SK-N-SH (cell line): ENCODE data around the gene TOMM20. TPM values are rescaled to one million over a fixed set of nuclear protein-coding genes. Genes with fewer than 3 reads are reported as not detected.

Source experiments
- CTCF ChIA-PET: fragments of 300-600, 350-600 bp; formaldehyde crosslinking; extraction: SDS; loops from one replicate; lab custom pipeline; 2021; lab: Yijun Ruan, JAX
- POLR2A ChIA-PET: fragments of 350-600 bp; sonication (Branson Sonifier 250); formaldehyde crosslinking; extraction: SDS; loops from one replicate; lab custom pipeline; 2020; ENCODE audit warnings: antibody characterized with exemption, inconsistent platforms; lab: Yijun Ruan, JAX
- DNase-seq: peaks from one replicate; pipeline ENCODE4 v3.0.0; 2012
- H2AFZ ChIP-seq: fragments of 200-600 bp; sonication (generic); 2 replicates; pipeline ENCODE4 v1.8.1; 2016; ENCODE audit warnings: antibody characterized with exemption, mild to moderate bottlenecking, low read depth
- H3F3A ChIP-seq: fragments of 200-600 bp; sonication (generic); replicated peaks from 2 replicates; pipeline ENCODE3; 2016; ENCODE audit warnings: antibody characterized with exemption, mild to moderate bottlenecking; ENCODE audit not compliant: insufficient read depth
- H3K27ac ChIP-seq, 2 experiments: fragments of 200-500 bp in 1 of 2; fragments of 200-600 bp in 1 of 2; sonication (Bioruptor generic) in 1 of 2; sonication (generic), shearing (Covaris generic) in 1 of 2; 2 replicates each; pipeline versions ENCODE4 v1.5.1 to v1.6.1; 2014 to 2016; ENCODE audit warnings: low read depth in 2 of 2, inconsistent platforms in 1 of 2, low read length in 1 of 2, mild to moderate bottlenecking in 1 of 2, mixed read lengths in 1 of 2
- H3K27me3 ChIP-seq: fragments of 200-600 bp; sonication (generic), shearing (Covaris generic); 2 replicates; pipeline ENCODE4 v1.6.1; 2016; ENCODE audit warnings: mixed run types; ENCODE audit not compliant: insufficient read depth
- H3K36me3 ChIP-seq, 2 experiments: fragments of 200-500 bp in 1 of 2; fragments of 200-600 bp in 1 of 2; sonication (Bioruptor generic) in 1 of 2; sonication (generic) in 1 of 2; replicated peaks in 1 of 2; 2 replicates each; pipeline versions ENCODE3 to v1.5.1; 2014 to 2016; ENCODE audit warnings: low read length in 1 of 2, mild to moderate bottlenecking in 1 of 2; ENCODE audit not compliant: insufficient read depth in 2 of 2, control insufficient read depth in 1 of 2
- H3K4me1 ChIP-seq, 2 experiments: fragments of 200-500 bp in 1 of 2; fragments of 200-600 bp in 1 of 2; sonication (Bioruptor generic) in 1 of 2; sonication (generic), shearing (Covaris generic) in 1 of 2; 2 replicates each; pipeline versions ENCODE4 v1.5.1 to v1.6.1; 2014 to 2016; ENCODE audit warnings: low read depth in 1 of 2, low read length in 1 of 2, mixed run types in 1 of 2; ENCODE audit not compliant: insufficient read depth in 2 of 2, control insufficient read depth in 1 of 2
- H3K4me2 ChIP-seq: fragments of 200-600 bp; sonication (generic), shearing (Covaris generic); 2 replicates; pipeline ENCODE4 v1.6.1; 2017; ENCODE audit warnings: mixed run types
- H3K4me3 ChIP-seq, 2 experiments: fragments of 200-500 bp in 1 of 2; fragments of 200-600 bp in 1 of 2; sonication (Bioruptor generic) in 1 of 2; sonication (generic), shearing (Covaris generic) in 1 of 2; 2 replicates each; pipeline versions ENCODE4 v1.5.1 to v1.8.1; 2014 to 2016; ENCODE audit warnings: low read depth in 2 of 2, inconsistent platforms in 1 of 2, low read length in 1 of 2, mild to moderate bottlenecking in 1 of 2, mixed read lengths in 1 of 2, moderate library complexity in 1 of 2
- H3K79me2 ChIP-seq: fragments of 200-600 bp; sonication (generic); 2 replicates; pipeline ENCODE4 v1.8.1; 2017; ENCODE audit warnings: mild to moderate bottlenecking; ENCODE audit not compliant: insufficient read depth
- H3K9ac ChIP-seq: fragments of 200-600 bp; sonication (generic); 2 replicates; pipeline ENCODE4 v1.6.1; 2017; ENCODE audit warnings: mixed run types
- H3K9me2 ChIP-seq: fragments of 200-600 bp; sonication (generic); 2 replicates; pipeline ENCODE4 v1.6.1; 2017; ENCODE audit warnings: mixed run types
- H3K9me3 ChIP-seq: fragments of 200-600 bp; sonication (generic); 2 replicates; pipeline ENCODE4 v1.6.1; 2017; ENCODE audit warnings: mixed run types, mild to moderate bottlenecking, moderate library complexity
- H4K20me1 ChIP-seq: fragments of 200-600 bp; sonication (generic); 2 replicates; pipeline ENCODE4 v1.6.1; 2017; ENCODE audit warnings: mild to moderate bottlenecking, mixed run types; ENCODE audit not compliant: insufficient read depth
- EZH2phosphoT487 ChIP-seq: fragments of 200-600 bp; sonication (generic); IDR thresholded peaks from 2 replicates; pipeline ENCODE4 v1.6.1; 2017; ENCODE audit warnings: low read depth, mixed run types, mild to moderate bottlenecking, antibody characterized with exemption, moderate library complexity, borderline replicate concordance
- FOSL2 ChIP-seq: IDR thresholded peaks from 2 replicates; pipeline ENCODE4 v1.4.0; 2012; ENCODE audit warnings: low read depth, mild to moderate bottlenecking, moderate library complexity, borderline replicate concordance
- FOXM1 ChIP-seq: IDR thresholded peaks from 2 replicates; pipeline ENCODE4 v1.4.0; 2012; ENCODE audit warnings: low read depth, mild to moderate bottlenecking
- NRF1 ChIP-seq: IDR thresholded peaks from 2 replicates; pipeline ENCODE4 v1.6.1; 2012; ENCODE audit warnings: low read depth, mild to moderate bottlenecking, low read length
- RXRA ChIP-seq: IDR thresholded peaks from 2 replicates; pipeline ENCODE4 v1.4.0; 2012; ENCODE audit warnings: low read depth, mild to moderate bottlenecking, borderline replicate concordance
- SMC3 ChIP-seq: IDR thresholded peaks from 2 replicates; pipeline ENCODE4 v1.6.1; 2012; ENCODE audit warnings: low read depth, low read length, improper control_type of control experiment
- YY1 ChIP-seq: IDR thresholded peaks from 2 replicates; pipeline ENCODE4 v1.4.0; 2012; ENCODE audit warnings: low read depth, mild to moderate bottlenecking
- WGBS: methylation state at CpG from one replicate; pipeline ENCODE4 v1.1.6; 2017; ENCODE audit warnings: low lambda C conversion rate; 5-methylcytosine and 5-hydroxymethylcytosine counted together
- polyA plus RNA-seq, 3 experiments: library from polyadenylated mRNA; depleted of rRNA; stranded (reverse); fragments of >200 nt; gene quantifications; 2 replicates each; pipeline ENCODE4 v1.2.3, GENCODE V29; 2012
- TF ChIP-seq, protein P1 (sequence below): fragments of 150-350 bp; IDR thresholded peaks from 2 replicates; pipeline ENCODE4 v1.6.1; 2016; ENCODE audit warnings: mild to moderate bottlenecking, low read depth, low read length
- TF ChIP-seq, protein P2 (sequence below): IDR thresholded peaks from 2 replicates; pipeline ENCODE4 v1.6.1; 2012; ENCODE audit warnings: mild to moderate bottlenecking, low read depth, low read length, moderate library complexity
- TF ChIP-seq, protein P3 (sequence below): IDR thresholded peaks from 2 replicates; pipeline ENCODE4 v1.4.0; 2012; ENCODE audit warnings: low read depth, borderline replicate concordance
- TF ChIP-seq, protein P4 (sequence below): IDR thresholded peaks from 2 replicates; pipeline ENCODE4 v1.4.0; 2012; ENCODE audit warnings: low read depth
- TF ChIP-seq, protein P5 (sequence below): fragments of 150-350 bp; IDR thresholded peaks from 2 replicates; pipeline ENCODE4 v1.6.1; 2017; ENCODE audit warnings: antibody characterized with exemption, low read length, low read depth, borderline replicate concordance
- TF ChIP-seq, protein P6 (sequence below): IDR thresholded peaks from 2 replicates; pipeline ENCODE4; 2012

TOMM20 gene
- polyA plus RNA-seq, 1 of the 3 experiments (the other 2 are of a cell fraction): 86.2 TPM

DNA sequence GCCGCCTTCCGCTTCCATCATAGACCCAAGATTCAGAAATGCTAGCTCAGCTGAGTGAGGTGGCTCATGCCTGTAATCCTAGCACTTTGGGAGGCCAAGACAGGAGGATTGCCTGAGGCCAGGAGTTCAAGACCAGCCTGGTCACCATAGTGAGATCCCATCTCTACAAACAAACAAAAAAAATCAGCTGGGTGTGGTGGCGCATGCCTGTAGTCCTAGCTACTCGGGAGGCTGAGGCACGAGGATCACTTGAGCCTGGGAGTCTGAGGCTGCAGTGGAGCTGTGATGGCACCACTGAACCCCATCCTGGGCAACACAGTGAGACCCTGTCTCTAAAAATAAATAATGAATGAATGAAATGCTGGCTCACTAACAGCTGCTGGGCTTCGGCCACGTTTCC lies 39.7 kb downstream of the TOMM20 start:
- Histone ChIP-seq H3K4me3 (no peak overlapping the region), H3K36me3 (no peaks in the 10 kb centered on the region), H3K9ac (no peak overlapping the region), H3K79me2 (no peaks in the 10 kb centered on the region), H3K27me3 (no peaks in the 10 kb centered on the region), H3K9me3 (no peaks in the 10 kb centered on the region), H2AFZ (no peak overlapping the region), H3F3A (no peaks in the 10 kb centered on the region), H4K20me1 (no peaks in the 10 kb centered on the region), H3K9me2 (no peaks in the 10 kb centered on the region), H3K4me2 (no peak overlapping the region), H3K4me1 (peaks cover 6 to 8% of the 10 kb centered on the region in 2 experiments; a peak in 1 of 4 replicates), H3K27ac (no peak overlapping the region)
- CTCF ChIA-PET: interaction anchor here (1.6 to 4.0 kb wide), 3 partner anchors 16 to 602 kb away, joined by 5 to 24 read pairs (median 10); no protein-coding TSS in a partner anchor
- DNase-seq: no peak
- WGBS: 92% methylated on average over 7 of the region's 7 CpGs
- no peak for TF ChIP-seq SMC3
- no peak for TF ChIP-seq EZH2phosphoT487
- no peak for TF ChIP-seq FOSL2
- TF ChIP-seq, protein P1, sequence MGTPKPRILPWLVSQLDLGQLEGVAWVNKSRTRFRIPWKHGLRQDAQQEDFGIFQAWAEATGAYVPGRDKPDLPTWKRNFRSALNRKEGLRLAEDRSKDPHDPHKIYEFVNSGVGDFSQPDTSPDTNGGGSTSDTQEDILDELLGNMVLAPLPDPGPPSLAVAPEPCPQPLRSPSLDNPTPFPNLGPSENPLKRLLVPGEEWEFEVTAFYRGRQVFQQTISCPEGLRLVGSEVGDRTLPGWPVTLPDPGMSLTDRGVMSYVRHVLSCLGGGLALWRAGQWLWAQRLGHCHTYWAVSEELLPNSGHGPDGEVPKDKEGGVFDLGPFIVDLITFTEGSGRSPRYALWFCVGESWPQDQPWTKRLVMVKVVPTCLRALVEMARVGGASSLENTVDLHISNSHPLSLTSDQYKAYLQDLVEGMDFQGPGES: no peak
- no peak for TF ChIP-seq YY1
- no peak for TF ChIP-seq NRF1
- TF ChIP-seq, protein P2, sequence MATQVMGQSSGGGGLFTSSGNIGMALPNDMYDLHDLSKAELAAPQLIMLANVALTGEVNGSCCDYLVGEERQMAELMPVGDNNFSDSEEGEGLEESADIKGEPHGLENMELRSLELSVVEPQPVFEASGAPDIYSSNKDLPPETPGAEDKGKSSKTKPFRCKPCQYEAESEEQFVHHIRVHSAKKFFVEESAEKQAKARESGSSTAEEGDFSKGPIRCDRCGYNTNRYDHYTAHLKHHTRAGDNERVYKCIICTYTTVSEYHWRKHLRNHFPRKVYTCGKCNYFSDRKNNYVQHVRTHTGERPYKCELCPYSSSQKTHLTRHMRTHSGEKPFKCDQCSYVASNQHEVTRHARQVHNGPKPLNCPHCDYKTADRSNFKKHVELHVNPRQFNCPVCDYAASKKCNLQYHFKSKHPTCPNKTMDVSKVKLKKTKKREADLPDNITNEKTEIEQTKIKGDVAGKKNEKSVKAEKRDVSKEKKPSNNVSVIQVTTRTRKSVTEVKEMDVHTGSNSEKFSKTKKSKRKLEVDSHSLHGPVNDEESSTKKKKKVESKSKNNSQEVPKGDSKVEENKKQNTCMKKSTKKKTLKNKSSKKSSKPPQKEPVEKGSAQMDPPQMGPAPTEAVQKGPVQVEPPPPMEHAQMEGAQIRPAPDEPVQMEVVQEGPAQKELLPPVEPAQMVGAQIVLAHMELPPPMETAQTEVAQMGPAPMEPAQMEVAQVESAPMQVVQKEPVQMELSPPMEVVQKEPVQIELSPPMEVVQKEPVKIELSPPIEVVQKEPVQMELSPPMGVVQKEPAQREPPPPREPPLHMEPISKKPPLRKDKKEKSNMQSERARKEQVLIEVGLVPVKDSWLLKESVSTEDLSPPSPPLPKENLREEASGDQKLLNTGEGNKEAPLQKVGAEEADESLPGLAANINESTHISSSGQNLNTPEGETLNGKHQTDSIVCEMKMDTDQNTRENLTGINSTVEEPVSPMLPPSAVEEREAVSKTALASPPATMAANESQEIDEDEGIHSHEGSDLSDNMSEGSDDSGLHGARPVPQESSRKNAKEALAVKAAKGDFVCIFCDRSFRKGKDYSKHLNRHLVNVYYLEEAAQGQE: no peak
- TF ChIP-seq, protein P3, sequence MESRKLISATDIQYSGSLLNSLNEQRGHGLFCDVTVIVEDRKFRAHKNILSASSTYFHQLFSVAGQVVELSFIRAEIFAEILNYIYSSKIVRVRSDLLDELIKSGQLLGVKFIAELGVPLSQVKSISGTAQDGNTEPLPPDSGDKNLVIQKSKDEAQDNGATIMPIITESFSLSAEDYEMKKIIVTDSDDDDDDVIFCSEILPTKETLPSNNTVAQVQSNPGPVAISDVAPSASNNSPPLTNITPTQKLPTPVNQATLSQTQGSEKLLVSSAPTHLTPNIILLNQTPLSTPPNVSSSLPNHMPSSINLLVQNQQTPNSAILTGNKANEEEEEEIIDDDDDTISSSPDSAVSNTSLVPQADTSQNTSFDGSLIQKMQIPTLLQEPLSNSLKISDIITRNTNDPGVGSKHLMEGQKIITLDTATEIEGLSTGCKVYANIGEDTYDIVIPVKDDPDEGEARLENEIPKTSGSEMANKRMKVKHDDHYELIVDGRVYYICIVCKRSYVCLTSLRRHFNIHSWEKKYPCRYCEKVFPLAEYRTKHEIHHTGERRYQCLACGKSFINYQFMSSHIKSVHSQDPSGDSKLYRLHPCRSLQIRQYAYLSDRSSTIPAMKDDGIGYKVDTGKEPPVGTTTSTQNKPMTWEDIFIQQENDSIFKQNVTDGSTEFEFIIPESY: no peak
- TF ChIP-seq, protein P4, sequence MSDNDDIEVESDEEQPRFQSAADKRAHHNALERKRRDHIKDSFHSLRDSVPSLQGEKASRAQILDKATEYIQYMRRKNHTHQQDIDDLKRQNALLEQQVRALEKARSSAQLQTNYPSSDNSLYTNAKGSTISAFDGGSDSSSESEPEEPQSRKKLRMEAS: no peak
- TF ChIP-seq, protein P5, sequence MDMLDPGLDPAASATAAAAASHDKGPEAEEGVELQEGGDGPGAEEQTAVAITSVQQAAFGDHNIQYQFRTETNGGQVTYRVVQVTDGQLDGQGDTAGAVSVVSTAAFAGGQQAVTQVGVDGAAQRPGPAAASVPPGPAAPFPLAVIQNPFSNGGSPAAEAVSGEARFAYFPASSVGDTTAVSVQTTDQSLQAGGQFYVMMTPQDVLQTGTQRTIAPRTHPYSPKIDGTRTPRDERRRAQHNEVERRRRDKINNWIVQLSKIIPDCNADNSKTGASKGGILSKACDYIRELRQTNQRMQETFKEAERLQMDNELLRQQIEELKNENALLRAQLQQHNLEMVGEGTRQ: no peak
- TF ChIP-seq RXRA: no peak
- TF ChIP-seq FOXM1: no peak
- TF ChIP-seq, protein P6, sequence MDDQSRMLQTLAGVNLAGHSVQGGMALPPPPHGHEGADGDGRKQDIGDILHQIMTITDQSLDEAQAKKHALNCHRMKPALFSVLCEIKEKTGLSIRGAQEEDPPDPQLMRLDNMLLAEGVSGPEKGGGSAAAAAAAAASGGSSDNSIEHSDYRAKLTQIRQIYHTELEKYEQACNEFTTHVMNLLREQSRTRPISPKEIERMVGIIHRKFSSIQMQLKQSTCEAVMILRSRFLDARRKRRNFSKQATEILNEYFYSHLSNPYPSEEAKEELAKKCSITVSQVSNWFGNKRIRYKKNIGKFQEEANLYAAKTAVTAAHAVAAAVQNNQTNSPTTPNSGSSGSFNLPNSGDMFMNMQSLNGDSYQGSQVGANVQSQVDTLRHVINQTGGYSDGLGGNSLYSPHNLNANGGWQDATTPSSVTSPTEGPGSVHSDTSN: no peak
- POLR2A ChIA-PET: no interaction called here
